Lung (tissue), 12 donors: ENCODE measurements around the gene TECTA. TPM values are rescaled to one million over a fixed set of nuclear protein-coding genes. Genes with fewer than 3 reads are reported as not detected.
"Not testable (repeated sequence)": the region's sequence is repeated elsewhere in the genome, so short reads cannot be mapped to it uniquely, and the experiment has no call there.

Source experiments
- ATAC-seq: fragments of 200-7000 bp; cut with Tn5 transposase; one replicate; pipeline ENCODE4 v1.9.1; 2020; ENCODE audit warnings: moderate number of reproducible peaks; ENCODE audit not compliant: insufficient read depth, low FRiP score
- DNase-seq, 3 donors: peaks; one replicate each; pipeline ENCODE4 v3.0.0-alpha.2; 2013 to 2017
- H3K27ac ChIP-seq, 2 donors: one replicate each; pipeline ENCODE4 v1.5.1; 2013; ENCODE audit warnings: mild to moderate bottlenecking in 2 of 2, moderate library complexity in 2 of 2, control low read depth in 1 of 2, inconsistent platforms in 1 of 2, low read depth in 1 of 2, low read length in 1 of 2
- H3K27me3 ChIP-seq, 3 donors: one replicate each; pipeline ENCODE4 v1.5.1; 2013; ENCODE audit warnings: low read length in 2 of 3; ENCODE audit not compliant: control insufficient read depth in 3 of 3, insufficient read depth in 3 of 3
- H3K36me3 ChIP-seq, 4 donors: one replicate each; pipeline ENCODE4 v1.5.1; 2013; ENCODE audit warnings: low read length in 4 of 4, mild to moderate bottlenecking in 1 of 4, moderate library complexity in 1 of 4; ENCODE audit not compliant: control insufficient read depth in 4 of 4, insufficient read depth in 4 of 4
- H3K4me1 ChIP-seq, 5 donors: one replicate each; pipeline ENCODE4 v1.5.1; 2013; ENCODE audit warnings: low read length in 5 of 5, mild to moderate bottlenecking in 2 of 5, moderate library complexity in 1 of 5; ENCODE audit not compliant: control insufficient read depth in 5 of 5, insufficient read depth in 5 of 5
- H3K4me3 ChIP-seq: one replicate; pipeline ENCODE4 v1.5.1; 2013; ENCODE audit warnings: mild to moderate bottlenecking, control low read depth, moderate library complexity
- H3K9ac ChIP-seq, 2 donors: one replicate each; pipeline ENCODE4 v1.5.1; 2013; ENCODE audit warnings: low read length in 2 of 2, control low read depth in 1 of 2; ENCODE audit not compliant: insufficient read depth in 1 of 2
- H3K9me3 ChIP-seq, 4 donors: one replicate each; pipeline ENCODE4 v1.5.1; 2013; ENCODE audit warnings: low read length in 3 of 4, mild to moderate bottlenecking in 1 of 4, moderate library complexity in 1 of 4; ENCODE audit not compliant: control insufficient read depth in 4 of 4, insufficient read depth in 3 of 4
- CTCF ChIP-seq: IDR thresholded peaks from 2 replicates; pipeline ENCODE4 v1.5.1; 2012; ENCODE audit warnings: mild to moderate bottlenecking; ENCODE audit errors: control extremely low read depth, extremely low read depth
- WGBS, 2 donors: extraction: QIAGEN DNeasy Blood & Tissue Kit; methylation state at CpG; one replicate each; pipeline ENCODE4 v1.1.7; 2013; 5-methylcytosine and 5-hydroxymethylcytosine counted together
- polyA plus RNA-seq, 2 donors: library from polyadenylated mRNA; stranded (reverse); fragments of 200-250 nt; gene quantifications; one replicate each; pipeline ENCODE4 v1.2.1, GENCODE V29; 2013
- total RNA-seq, 2 donors: library from RNA; depleted of rRNA in 1 of 2; stranded (reverse); fragments of >200 nt in 1 of 2; gene quantifications; one replicate each; pipeline ENCODE4 v1.2.1, GENCODE V29; 2014 to 2021
- donor health status: control.
- donor health status: control.
- donor health status: Bipolar disorder and iron deficiency.
- donor health status: healthy.
- donor health status: DM: yes; HTN: yes; CAD: no.

The TECTA gene
- total and polyA plus RNA-seq, 4 donors: 0.35 to 2.5 (median 0.82) TPM

- no peak for ATAC-seq
- peaks cover 0 to 34% (median 11%) of the 10 kb centered on the region in 5 donors for H3K4me1 ChIP-seq
- H3K9me3 ChIP-seq: no peaks in the 10 kb centered on the region
- no peaks in the 10 kb centered on the region for H3K36me3 ChIP-seq
- no peak overlapping the region for H3K27ac ChIP-seq
- H3K27me3 ChIP-seq: no peaks in the 10 kb centered on the region
- WGBS, 2 donors: 63 to 79% methylated on average over 10 of the region's 10 CpGs
- TF ChIP-seq CTCF: no peak
- DNase-seq: peak in 2 of 3 donors; percentile 40 to 53
- H3K9ac ChIP-seq: no peak overlapping the region
- no peak overlapping the region for H3K4me3 ChIP-seq
Measured at GRCh38 chr11:121110871-121111724, 10.1 kb downstream of the TECTA start.

- Histone ChIP-seq H3K4me1 (peaks cover 0 to 31% (median 11%) of the 10 kb centered on the region in 5 donors), H3K9ac (no peak overlapping the region), H3K27me3 (no peaks in the 10 kb centered on the region), H3K4me3 (no peak overlapping the region), H3K36me3 (no peaks in the 10 kb centered on the region), H3K27ac (no peak overlapping the region), H3K9me3 (no peaks in the 10 kb centered on the region)
- ATAC-seq: peak; percentile 82
- peak; percentile 64 to 84 (median 83) for DNase-seq
- WGBS, 2 donors: 50 to 51% methylated on average over 32 of the region's 32 CpGs
- TF ChIP-seq CTCF: peak; percentile 53
Measured at GRCh38 chr11:121112498-121113455, 11.7 kb downstream of the TECTA start.

GRCh38 chr11:121113611-121114010 lies 12.6 kb downstream of the TECTA start:
- no peak for TF ChIP-seq CTCF
- Histone ChIP-seq H3K27me3 (no peaks in the 10 kb centered on the region), H3K4me1 (peaks cover 0 to 31% (median 11%) of the 10 kb centered on the region in 5 donors), H3K9ac (no peak overlapping the region), H3K9me3 (no peaks in the 10 kb centered on the region), H3K4me3 (no peak overlapping the region), H3K27ac (no peak overlapping the region), H3K36me3 (no peaks in the 10 kb centered on the region)
- no peak for ATAC-seq
- WGBS, 2 donors: 65 to 74% methylated on average over 9 of the region's 9 CpGs
- no peak for DNase-seq

- not testable (repeated sequence) for H3K9ac ChIP-seq, H3K36me3 ChIP-seq, DNase-seq, H3K27ac ChIP-seq, ATAC-seq, H3K4me3 ChIP-seq, H3K9me3 ChIP-seq, H3K27me3 ChIP-seq
- H3K4me1 ChIP-seq: peaks cover 0 to 20% (median 4%) of the 10 kb centered on the region in 5 donors
- 97 to 100% methylated on average over 1 of the region's 1 CpG for WGBS, 2 donors
Measured at GRCh38 chr11:121115024-121115423, 14.0 kb downstream of the TECTA start.
